Body of pancreas (tissue), 4 donors: ENCODE data around the gene USP5.

Experiments
- POLR2A ChIP-seq, 3 donors: fragments of 450-650 bp; IDR thresholded peaks; one replicate each; pipeline ENCODE4 v1.6.1; 2016; ENCODE audit warnings: antibody characterized with exemption in 3 of 3, mild to moderate bottlenecking in 2 of 3
- TF ChIP-seq, protein P1 (sequence below), 7 experiments: fragments of 450-650 bp in 4 of 7; fragments of 200-600 bp in 3 of 7; sonication (generic) in 3 of 7; IDR thresholded peaks; one replicate each; pipeline ENCODE4 v1.5.1; 2016 to 2019; ENCODE audit warnings: antibody characterized with exemption in 7 of 7

DNA sequence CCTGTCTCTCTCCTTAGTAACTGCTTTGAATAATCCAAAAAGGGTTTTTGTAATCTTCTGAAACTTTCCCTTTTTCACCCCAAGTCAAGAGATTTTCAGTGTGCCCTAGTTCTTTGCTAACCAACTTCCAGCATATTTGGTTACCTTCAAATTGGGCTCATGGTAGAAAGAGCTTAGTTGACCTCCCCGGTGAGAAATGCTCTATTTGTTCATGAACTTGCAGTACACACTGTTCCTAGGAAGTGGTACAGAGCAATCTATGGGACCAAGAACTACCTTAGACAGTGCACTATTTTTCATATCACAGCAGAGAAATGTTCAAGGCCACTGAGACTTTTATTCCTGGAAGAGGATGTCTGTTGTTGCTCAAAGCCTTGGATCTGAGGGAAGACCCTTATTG lies 1.7 kb downstream of the USP5 start:
- TF ChIP-seq, protein P1, sequence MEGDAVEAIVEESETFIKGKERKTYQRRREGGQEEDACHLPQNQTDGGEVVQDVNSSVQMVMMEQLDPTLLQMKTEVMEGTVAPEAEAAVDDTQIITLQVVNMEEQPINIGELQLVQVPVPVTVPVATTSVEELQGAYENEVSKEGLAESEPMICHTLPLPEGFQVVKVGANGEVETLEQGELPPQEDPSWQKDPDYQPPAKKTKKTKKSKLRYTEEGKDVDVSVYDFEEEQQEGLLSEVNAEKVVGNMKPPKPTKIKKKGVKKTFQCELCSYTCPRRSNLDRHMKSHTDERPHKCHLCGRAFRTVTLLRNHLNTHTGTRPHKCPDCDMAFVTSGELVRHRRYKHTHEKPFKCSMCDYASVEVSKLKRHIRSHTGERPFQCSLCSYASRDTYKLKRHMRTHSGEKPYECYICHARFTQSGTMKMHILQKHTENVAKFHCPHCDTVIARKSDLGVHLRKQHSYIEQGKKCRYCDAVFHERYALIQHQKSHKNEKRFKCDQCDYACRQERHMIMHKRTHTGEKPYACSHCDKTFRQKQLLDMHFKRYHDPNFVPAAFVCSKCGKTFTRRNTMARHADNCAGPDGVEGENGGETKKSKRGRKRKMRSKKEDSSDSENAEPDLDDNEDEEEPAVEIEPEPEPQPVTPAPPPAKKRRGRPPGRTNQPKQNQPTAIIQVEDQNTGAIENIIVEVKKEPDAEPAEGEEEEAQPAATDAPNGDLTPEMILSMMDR (IDR thresholded peaks at IDR 0.05) = no peak
- no peak for TF ChIP-seq POLR2A (IDR thresholded peaks at IDR 0.05)
